Osteocyte (in vitro differentiated cells): Measurements from ENCODE around the gene DCAF6. TPM values are rescaled to one million over a fixed set of nuclear protein-coding genes. Genes with fewer than 3 reads are reported as not detected.

ENCODE experiments used
- DNase-seq: peaks from one replicate; pipeline ENCODE4 v3.0.0; 2021; ENCODE audit warnings: mixed read lengths; ENCODE audit not compliant: unreplicated experiment; ENCODE audit errors: extremely low spot score
- H3K27ac Mint-ChIP-seq: one replicate; pipeline ENCODE4 v1.8.0; 2021; ENCODE audit warnings: mild to moderate bottlenecking, mixed read lengths; ENCODE audit not compliant: unreplicated experiment
- H3K27me3 Mint-ChIP-seq: one replicate; pipeline ENCODE4 v1.8.0; 2021; ENCODE audit warnings: mixed read lengths; ENCODE audit not compliant: unreplicated experiment
- H3K36me3 Mint-ChIP-seq: one replicate; pipeline ENCODE4 v1.8.0; 2021; ENCODE audit warnings: mixed read lengths; ENCODE audit not compliant: unreplicated experiment
- H3K4me1 Mint-ChIP-seq: one replicate; pipeline ENCODE4 v1.8.0; 2021; ENCODE audit warnings: mixed read lengths; ENCODE audit not compliant: unreplicated experiment
- H3K4me3 Mint-ChIP-seq: one replicate; pipeline ENCODE4 v1.8.0; 2021; ENCODE audit warnings: mild to moderate bottlenecking, moderate library complexity, mixed read lengths; ENCODE audit not compliant: unreplicated experiment
- H3K9me3 Mint-ChIP-seq: one replicate; pipeline ENCODE4 v1.8.0; 2021; ENCODE audit warnings: mixed read lengths; ENCODE audit not compliant: unreplicated experiment
- total RNA-seq: library from RNA; stranded (reverse); gene quantifications from 2 replicates; pipeline ENCODE4 v1.2.1, GENCODE V29; 2021
- TF ChIP-seq, protein P1 (sequence below): fragments of 200-600 bp; sonication (generic); IDR thresholded peaks from 2 replicates; pipeline ENCODE4 v1.5.0; 2021; ENCODE audit warnings: antibody characterized with exemption, mild to moderate bottlenecking, moderate library complexity

The DCAF6 gene
- total RNA-seq, 1 donor from 2014 or later = 56.8 TPM

DNA sequence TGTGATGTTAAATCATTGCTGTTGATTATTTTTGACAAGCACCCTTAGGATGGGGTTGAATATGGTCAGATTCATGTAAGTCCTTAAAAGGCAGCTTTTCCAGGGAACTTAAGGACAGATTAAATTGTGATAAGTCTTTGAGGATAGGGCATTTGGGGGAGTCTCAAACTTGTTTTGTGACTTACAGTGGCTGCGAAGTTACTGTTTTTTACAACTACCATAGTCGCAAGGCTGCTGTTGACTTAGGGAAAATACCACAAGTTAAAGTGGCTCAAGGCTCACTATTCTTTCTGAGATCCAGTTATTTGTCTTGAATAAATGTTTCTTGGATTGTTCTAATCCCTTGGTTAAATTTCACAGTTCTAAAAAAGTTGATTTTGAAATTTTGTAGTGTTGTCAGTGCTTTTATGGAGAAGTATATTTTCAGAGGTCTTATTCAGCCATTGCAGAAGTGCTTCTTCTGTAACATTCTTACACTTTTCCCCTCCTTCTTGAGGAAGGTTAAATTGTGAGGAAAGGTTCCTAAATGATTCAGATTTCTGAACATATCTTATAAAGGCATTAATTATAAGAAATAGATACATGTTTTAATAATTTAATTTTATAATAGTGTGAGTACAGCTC, 47.4 kb downstream of the DCAF6 start:
- H3K27ac Mint-ChIP-seq = no peak overlapping the region
- DNase-seq = no peak
- peaks cover 9% of the 10 kb centered on the region for H3K9me3 Mint-ChIP-seq
- no peaks in the 10 kb centered on the region for H3K27me3 Mint-ChIP-seq
- peaks cover 9% of the 10 kb centered on the region for H3K4me1 Mint-ChIP-seq
- peaks cover 39% of the 10 kb centered on the region for H3K36me3 Mint-ChIP-seq
- TF ChIP-seq, protein P1, sequence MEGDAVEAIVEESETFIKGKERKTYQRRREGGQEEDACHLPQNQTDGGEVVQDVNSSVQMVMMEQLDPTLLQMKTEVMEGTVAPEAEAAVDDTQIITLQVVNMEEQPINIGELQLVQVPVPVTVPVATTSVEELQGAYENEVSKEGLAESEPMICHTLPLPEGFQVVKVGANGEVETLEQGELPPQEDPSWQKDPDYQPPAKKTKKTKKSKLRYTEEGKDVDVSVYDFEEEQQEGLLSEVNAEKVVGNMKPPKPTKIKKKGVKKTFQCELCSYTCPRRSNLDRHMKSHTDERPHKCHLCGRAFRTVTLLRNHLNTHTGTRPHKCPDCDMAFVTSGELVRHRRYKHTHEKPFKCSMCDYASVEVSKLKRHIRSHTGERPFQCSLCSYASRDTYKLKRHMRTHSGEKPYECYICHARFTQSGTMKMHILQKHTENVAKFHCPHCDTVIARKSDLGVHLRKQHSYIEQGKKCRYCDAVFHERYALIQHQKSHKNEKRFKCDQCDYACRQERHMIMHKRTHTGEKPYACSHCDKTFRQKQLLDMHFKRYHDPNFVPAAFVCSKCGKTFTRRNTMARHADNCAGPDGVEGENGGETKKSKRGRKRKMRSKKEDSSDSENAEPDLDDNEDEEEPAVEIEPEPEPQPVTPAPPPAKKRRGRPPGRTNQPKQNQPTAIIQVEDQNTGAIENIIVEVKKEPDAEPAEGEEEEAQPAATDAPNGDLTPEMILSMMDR = no peak
- no peak overlapping the region for H3K4me3 Mint-ChIP-seq

DNA sequence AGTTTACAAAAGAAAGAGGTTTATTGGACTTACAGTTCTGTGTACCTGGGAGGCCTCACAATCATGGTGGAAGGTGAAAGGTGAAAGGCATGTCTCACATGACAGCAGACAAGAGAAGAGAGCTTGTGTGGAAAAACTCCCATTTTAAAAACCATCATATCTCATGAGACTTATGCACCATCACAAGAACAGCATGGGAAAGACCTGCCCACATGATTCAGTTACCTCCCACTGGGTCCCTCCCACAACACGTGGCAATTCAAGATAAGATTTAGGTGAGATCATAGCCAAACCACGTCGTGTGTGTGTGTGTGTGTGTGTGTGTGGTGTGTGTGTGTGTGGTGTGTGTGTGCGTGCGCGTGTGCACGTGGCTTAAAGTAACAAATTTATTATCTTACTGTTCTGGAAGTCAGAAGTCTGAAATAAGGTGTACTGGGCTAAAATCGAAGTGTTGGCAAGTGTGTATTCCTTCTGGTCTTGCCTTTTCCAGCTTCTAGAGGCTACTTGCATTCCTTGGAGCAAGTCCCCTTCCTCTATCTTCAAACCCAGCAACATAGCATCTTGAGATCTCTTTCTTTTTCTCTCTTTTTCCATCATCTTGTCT, 48.5 kb downstream of the DCAF6 start:
- TF ChIP-seq, protein P1 = no peak
- H3K9me3 Mint-ChIP-seq = peaks cover 9% of the 10 kb centered on the region
- no peak overlapping the region for H3K27ac Mint-ChIP-seq
- no peak overlapping the region for H3K4me3 Mint-ChIP-seq
- H3K36me3 Mint-ChIP-seq = peaks cover 34% of the 10 kb centered on the region
- peaks cover 9% of the 10 kb centered on the region for H3K4me1 Mint-ChIP-seq
- no peaks in the 10 kb centered on the region for H3K27me3 Mint-ChIP-seq
- no peak for DNase-seq

DNA sequence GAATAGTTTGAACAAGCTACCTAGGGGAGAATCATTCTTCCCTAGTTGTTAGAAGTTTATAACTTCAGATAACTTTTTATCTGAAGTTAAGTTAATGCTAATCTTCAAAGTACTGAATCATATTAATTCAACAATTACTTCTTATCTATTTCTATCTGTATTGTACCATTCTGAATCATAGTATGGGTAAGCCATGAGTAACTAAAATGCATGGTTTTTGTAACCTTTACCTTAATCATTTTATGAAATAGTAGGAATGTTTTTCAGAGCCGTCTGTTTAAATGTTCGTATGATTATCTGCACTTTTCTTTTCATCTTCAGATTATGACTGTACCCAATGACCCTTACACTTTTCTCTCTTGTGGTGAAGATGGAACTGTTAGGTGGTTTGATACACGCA, 50.7 kb downstream of the DCAF6 start:
- peaks cover 24% of the 10 kb centered on the region for H3K36me3 Mint-ChIP-seq
- no peak overlapping the region for H3K4me3 Mint-ChIP-seq
- peaks cover 9% of the 10 kb centered on the region for H3K9me3 Mint-ChIP-seq
- no peak overlapping the region for H3K27ac Mint-ChIP-seq
- peaks cover 7% of the 10 kb centered on the region for H3K4me1 Mint-ChIP-seq
- H3K27me3 Mint-ChIP-seq = no peaks in the 10 kb centered on the region
- TF ChIP-seq, protein P1 = no peak
- no peak for DNase-seq

DNA sequence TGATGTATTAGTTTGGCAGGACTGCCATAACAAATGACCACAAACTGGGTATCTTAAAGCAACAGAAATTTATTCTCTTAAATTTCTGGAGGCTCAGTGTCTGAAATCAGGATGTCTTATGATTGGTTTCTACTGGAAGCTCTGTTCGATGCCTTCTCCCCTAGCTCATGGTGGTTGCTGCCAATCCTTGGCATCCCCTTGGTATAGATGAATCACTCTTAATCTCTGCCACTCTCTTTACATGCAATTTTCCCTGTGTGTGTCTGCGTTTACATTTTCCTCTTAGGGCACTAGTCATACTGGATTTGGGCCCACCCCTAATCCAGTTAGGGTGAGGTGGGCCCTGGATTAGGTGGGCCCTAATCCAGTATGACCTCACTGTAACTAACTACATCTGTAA, 55.1 kb downstream of the DCAF6 start:
- TF ChIP-seq, protein P1 = no peak
- H3K9me3 Mint-ChIP-seq = no peaks in the 10 kb centered on the region
- H3K27me3 Mint-ChIP-seq = no peaks in the 10 kb centered on the region
- no peak for DNase-seq
- no peak overlapping the region for H3K4me3 Mint-ChIP-seq
- peaks cover 20% of the 10 kb centered on the region for H3K36me3 Mint-ChIP-seq
- no peak overlapping the region for H3K27ac Mint-ChIP-seq
- no peaks in the 10 kb centered on the region for H3K4me1 Mint-ChIP-seq

DNA sequence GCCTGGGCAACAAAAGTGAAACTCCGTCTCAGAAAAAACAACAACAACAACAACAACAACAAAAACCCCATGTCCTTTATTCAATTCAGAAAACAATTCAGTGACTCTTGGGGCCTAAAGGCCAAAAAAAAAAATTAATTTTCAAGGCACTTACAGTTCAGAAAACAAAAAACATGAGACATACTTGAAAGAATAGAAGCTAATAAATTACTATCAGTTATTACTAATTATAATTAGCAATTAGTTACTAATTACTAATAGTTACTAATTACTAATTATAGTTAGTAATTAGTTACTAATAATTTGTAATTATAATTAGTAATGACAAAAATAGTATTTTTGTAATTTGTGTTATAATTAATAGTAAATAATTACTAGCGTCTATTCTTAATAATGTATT, 57.2 kb downstream of the DCAF6 start:
- Mint-ChIP-seq H3K4me1 (no peaks in the 10 kb centered on the region), H3K27me3 (no peaks in the 10 kb centered on the region), H3K36me3 (peaks cover 21% of the 10 kb centered on the region), H3K9me3 (no peaks in the 10 kb centered on the region), H3K27ac (no peak overlapping the region), H3K4me3 (no peak overlapping the region)
- no peak for DNase-seq
- TF ChIP-seq, protein P1 = no peak
